ENCODE results near the gene ADARB1. TPM values are rescaled to one million over a fixed set of nuclear protein-coding genes. Genes with fewer than 3 reads are reported as not detected.

The ADARB1 gene
- total RNA-seq, 1 experiment from 2014 or later = 31.9 TPM

DNA sequence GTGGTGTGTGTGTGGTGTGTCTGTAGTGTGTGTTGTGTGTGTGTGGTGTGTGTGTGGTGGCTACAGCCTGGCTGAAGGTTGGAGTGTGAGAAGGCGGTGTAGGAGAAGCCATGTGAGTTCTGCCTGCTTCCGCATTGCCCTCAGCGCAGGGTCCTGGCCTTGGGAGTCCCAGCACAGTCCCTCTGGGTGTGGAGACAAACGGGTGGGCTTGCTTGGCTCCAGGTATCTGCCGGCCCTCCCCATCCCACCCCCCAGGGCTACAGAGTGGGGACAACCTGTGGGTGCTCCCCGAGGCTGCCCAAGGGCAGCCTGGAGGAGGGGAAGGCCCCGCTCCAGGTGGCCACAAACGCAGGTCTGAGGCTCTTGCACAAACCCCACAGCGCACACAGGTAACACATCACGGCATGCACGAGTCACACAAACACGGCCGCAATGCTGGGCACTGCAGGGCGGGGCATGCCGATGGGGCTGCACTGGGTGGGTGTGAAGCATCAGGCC, 31.7 kb upstream of the ADARB1 start:
- ChIA-PET CTCF (no interaction called here), POLR2A (ENCODE audit: low non-redundant PET) (no interaction called here)
- BruUV-seq (replicated peaks) = no TSS peak
- Histone ChIP-seq H3K9me3 (ENCODE audit: low read depth, low read length, poor library complexity, severe bottlenecking) (peaks cover 4% of the 10 kb centered on the region), H3K36me3 (ENCODE audit: insufficient read depth, low read length, poor library complexity, severe bottlenecking) (no peaks in the 10 kb centered on the region), H3K4me1 (ENCODE audit: insufficient read depth, low read length, poor library complexity, severe bottlenecking) (peaks cover 5% of the 10 kb centered on the region), H3K4me3 (ENCODE audit: low read depth, low read length, poor library complexity, severe bottlenecking) (no peak overlapping the region), H3K27ac (ENCODE audit: low read depth, low read length, poor library complexity, severe bottlenecking) (no peak overlapping the region), H3K27me3 (replicated peaks; ENCODE audit: insufficient read depth, low read depth, low read length, poor library complexity) (no peaks in the 10 kb centered on the region)
- DNase-seq (ENCODE audit: low spot score) = no peak
- no peak for TF ChIP-seq EZH2 (IDR thresholded peaks at IDR 0.05; ENCODE audit: borderline replicate concordance, low read depth, low read length, poor library complexity, severe bottlenecking)
- no peak for TF ChIP-seq CTCF (conservative IDR thresholded peaks at IDR 0.05; ENCODE audit: low read depth, low read length)
- intact Hi-C loops (cut with micrococcal nuclease; ENCODE audit: unreplicated experiment) = no loop called here

DNA sequence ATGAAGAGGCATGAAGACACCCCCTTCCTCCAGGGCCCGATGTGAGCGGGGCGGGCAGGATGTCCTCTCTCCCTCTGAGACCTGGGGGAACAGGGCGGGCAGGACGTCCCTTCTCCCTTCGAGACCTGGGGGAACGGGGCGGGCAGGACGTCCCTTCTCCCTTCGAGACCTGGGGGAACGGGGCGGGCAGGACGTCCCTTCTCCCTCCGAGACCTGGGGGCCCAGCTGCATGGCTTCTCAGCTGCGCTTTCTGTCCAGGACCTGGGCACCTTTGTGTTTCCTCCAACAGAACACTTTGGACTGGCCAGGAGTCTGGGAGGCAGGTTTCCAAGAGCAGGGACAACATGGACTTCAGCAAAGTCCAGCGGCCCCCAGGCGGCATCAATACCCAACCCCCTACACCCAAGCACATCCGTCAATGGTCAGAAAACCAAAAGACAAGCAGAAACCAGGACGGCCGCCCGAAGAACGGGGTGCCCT, 30.8 kb upstream of the ADARB1 start:
- DNase-seq (ENCODE audit: low spot score) = no peak
- CTCF ChIA-PET = no interaction called here

DNA sequence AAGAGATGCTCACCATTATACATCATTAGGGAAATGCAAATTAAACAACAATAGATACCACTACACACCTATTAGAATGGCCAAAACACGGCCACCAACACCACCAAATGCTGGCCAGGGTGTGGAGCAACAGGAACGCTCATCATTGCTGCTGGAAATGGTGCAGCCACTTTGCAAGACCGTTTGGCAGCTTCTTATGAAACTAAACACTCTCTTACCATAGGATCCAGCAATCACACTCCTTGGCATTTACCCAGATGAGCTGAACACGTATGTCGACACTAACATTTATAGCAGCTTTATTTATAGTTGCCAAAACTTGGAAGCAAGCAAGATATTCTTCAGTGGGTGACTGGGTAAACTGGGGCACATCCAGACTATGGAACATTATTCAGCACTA, 28.9 kb upstream of the ADARB1 start:
- no peak overlapping the region for H3K27ac ChIP-seq (ENCODE audit: low read depth, low read length, poor library complexity, severe bottlenecking)
- H3K4me3 ChIP-seq (ENCODE audit: low read depth, low read length, poor library complexity, severe bottlenecking) = no peak overlapping the region
- intact Hi-C loops (cut with micrococcal nuclease; ENCODE audit: unreplicated experiment) = no loop called here
- peaks cover 4% of the 10 kb centered on the region for H3K9me3 ChIP-seq (ENCODE audit: low read depth, low read length, poor library complexity, severe bottlenecking)
- H3K27me3 ChIP-seq (replicated peaks; ENCODE audit: insufficient read depth, low read depth, low read length, poor library complexity) = no peaks in the 10 kb centered on the region
- ChIA-PET POLR2A (ENCODE audit: low non-redundant PET) (no interaction called here), CTCF (no interaction called here)
- DNase-seq (ENCODE audit: low spot score) = no peak
- TF ChIP-seq CTCF (conservative IDR thresholded peaks at IDR 0.05; ENCODE audit: low read depth, low read length) = no peak
- no peak for TF ChIP-seq EZH2 (IDR thresholded peaks at IDR 0.05; ENCODE audit: borderline replicate concordance, low read depth, low read length, poor library complexity, severe bottlenecking)
- H3K36me3 ChIP-seq (ENCODE audit: insufficient read depth, low read length, poor library complexity, severe bottlenecking) = no peaks in the 10 kb centered on the region
- BruUV-seq (replicated peaks) = no TSS peak
- peaks cover 5% of the 10 kb centered on the region for H3K4me1 ChIP-seq (ENCODE audit: insufficient read depth, low read length, poor library complexity, severe bottlenecking)

More for the DNA sequence above, 30.8 kb upstream of the ADARB1 start:
- no peaks in the 10 kb centered on the region for H3K36me3 ChIP-seq (ENCODE audit: insufficient read depth, low read length, poor library complexity, severe bottlenecking)
- H3K27ac ChIP-seq (ENCODE audit: low read depth, low read length, poor library complexity, severe bottlenecking) = no peak overlapping the region
- no peaks in the 10 kb centered on the region for H3K27me3 ChIP-seq (replicated peaks; ENCODE audit: insufficient read depth, low read depth, low read length, poor library complexity)
- H3K4me1 ChIP-seq (ENCODE audit: insufficient read depth, low read length, poor library complexity, severe bottlenecking) = peaks cover 5% of the 10 kb centered on the region
- no peak overlapping the region for H3K4me3 ChIP-seq (ENCODE audit: low read depth, low read length, poor library complexity, severe bottlenecking)
- H3K9me3 ChIP-seq (ENCODE audit: low read depth, low read length, poor library complexity, severe bottlenecking) = peaks cover 4% of the 10 kb centered on the region
- POLR2A ChIA-PET (ENCODE audit: low non-redundant PET) = no interaction called here
- no peak for TF ChIP-seq EZH2 (IDR thresholded peaks at IDR 0.05; ENCODE audit: borderline replicate concordance, low read depth, low read length, poor library complexity, severe bottlenecking)
- TF ChIP-seq CTCF (conservative IDR thresholded peaks at IDR 0.05; ENCODE audit: low read depth, low read length) = no peak
- intact Hi-C loops (cut with micrococcal nuclease; ENCODE audit: unreplicated experiment) = no loop called here
- no TSS peak for BruUV-seq (replicated peaks)
